Tibial nerve (tissue), 4 donors: ENCODE measurements around the gene CNPY1. TPM values are rescaled to one million over a fixed set of nuclear protein-coding genes. Genes with fewer than 3 reads are reported as not detected.

Experiments used
- DNase-seq, 2 donors: peaks; one replicate each; pipeline ENCODE4 v3.0.0-alpha.2; 2019; ENCODE audit warnings: low spot score in 2 of 2
- H3K27ac ChIP-seq, 4 donors: fragments of 200-600 bp; sonication (generic) in 3 of 4; one replicate each; pipeline ENCODE4 v1.5.1; 2017 to 2019; ENCODE audit warnings: mild to moderate bottlenecking in 1 of 4
- H3K27me3 ChIP-seq, 2 donors: fragments of 200-600 bp; sonication (generic) in 1 of 2; one replicate each; pipeline versions ENCODE4 v1.5.1 to v1.6.0; 2017 to 2019
- H3K36me3 ChIP-seq, 3 donors: fragments of 200-600 bp; sonication (generic); one replicate each; pipeline ENCODE4 v1.5.1; 2018 to 2019
- H3K4me1 ChIP-seq, 4 donors: fragments of 200-600 bp; sonication (generic) in 3 of 4; one replicate each; pipeline ENCODE4 v1.5.1; 2017 to 2019
- H3K4me3 ChIP-seq, 4 donors: fragments of 200-600 bp; sonication (generic) in 3 of 4; one replicate each; pipeline ENCODE4 v1.5.1; 2017 to 2019; ENCODE audit warnings: mild to moderate bottlenecking in 1 of 4, moderate library complexity in 1 of 4
- H3K9me3 ChIP-seq, 4 donors: fragments of 200-600 bp; sonication (generic) in 3 of 4; one replicate each; pipeline ENCODE4 v1.5.1; 2017 to 2019
- CTCF ChIP-seq, 5 experiments: fragments of 200-600 bp in 3 of 5; fragments of 450-650 bp in 2 of 5; sonication (generic) in 3 of 5; IDR thresholded peaks; one replicate each; pipeline ENCODE4 v1.5.1; 2016 to 2019; ENCODE audit warnings: antibody characterized with exemption in 5 of 5, mild to moderate bottlenecking in 3 of 5, moderate library complexity in 2 of 5
- EP300 ChIP-seq, 2 donors: sonication (generic); formaldehyde crosslinking; IDR thresholded peaks; one replicate each; pipeline ENCODE4 v1.6.1; 2017; ENCODE audit warnings: antibody characterized with exemption in 2 of 2, mild to moderate bottlenecking in 1 of 2
- POLR2A ChIP-seq, 2 donors: fragments of 450-650 bp; IDR thresholded peaks; one replicate each; pipeline ENCODE4 v1.6.1; 2017; ENCODE audit warnings: antibody characterized with exemption in 2 of 2, mild to moderate bottlenecking in 2 of 2, moderate library complexity in 2 of 2
- WGBS, 2 donors: methylation state at CpG; one replicate each; pipeline ENCODE4 v1.1.5; 2018; 5-methylcytosine and 5-hydroxymethylcytosine counted together
- total RNA-seq, 4 donors: library from RNA; depleted of rRNA; stranded (reverse); fragments of >200 nt; gene quantifications; one replicate each; pipeline ENCODE4 v1.1.0, GENCODE V29; 2016

Gene CNPY1
- total RNA-seq, 4 donors from 2014 or later: 0.30 TPM; not detected in 3

DNA sequence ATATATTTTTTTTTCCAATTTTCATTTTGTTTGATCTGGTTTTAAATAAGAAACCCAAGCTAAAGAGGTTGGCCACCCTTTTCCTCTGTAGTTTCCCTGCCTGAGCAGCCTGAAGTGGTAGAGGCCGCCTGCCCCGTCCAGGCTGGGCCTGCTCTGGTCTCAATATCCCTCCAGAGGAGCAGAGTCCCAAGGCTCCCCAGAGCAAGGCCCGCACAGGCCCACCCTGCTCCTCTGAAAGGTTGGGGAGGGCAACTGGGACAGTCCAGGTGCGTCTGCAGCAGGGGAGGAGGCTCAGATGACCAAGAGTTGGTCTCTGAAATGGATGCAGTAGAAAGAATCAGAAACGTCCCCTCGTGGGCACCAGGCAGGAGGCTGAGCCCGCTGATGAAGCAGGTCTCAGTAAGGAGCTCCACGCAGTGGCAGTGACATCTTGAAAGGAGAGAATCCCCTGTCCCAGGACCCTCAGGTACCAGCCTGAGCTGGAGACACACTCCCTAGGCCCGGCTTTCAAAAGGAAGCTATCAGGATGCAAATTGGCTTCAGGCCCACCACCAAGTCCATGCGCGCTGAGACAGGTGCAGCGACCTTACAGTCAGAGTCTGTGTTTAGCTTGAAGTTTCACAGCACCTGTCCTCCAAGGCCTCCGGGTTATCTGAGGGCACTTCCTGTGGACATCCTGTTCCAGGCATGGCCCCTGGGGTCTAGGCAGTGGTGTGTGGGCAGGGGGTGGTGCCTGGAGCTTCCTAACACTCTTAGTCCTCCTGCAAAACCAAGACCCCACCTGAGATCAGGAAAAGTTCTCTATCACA lies 50.7 kb downstream of the CNPY1 start:
- Histone ChIP-seq H3K9me3 (no peaks in the 10 kb centered on the region), H3K4me1 (peaks cover 0 to 9% (median 0%) of the 10 kb centered on the region in 4 donors), H3K4me3 (no peak overlapping the region), H3K36me3 (no peaks in the 10 kb centered on the region), H3K27ac (no peak overlapping the region), H3K27me3 (peaks cover 0 to 43% of the 10 kb centered on the region in 2 donors)
- DNase-seq: no peak
- 85 to 90% methylated on average over 13 of the region's 13 CpGs for WGBS, 2 donors
- TF ChIP-seq EP300 (IDR thresholded peaks at IDR 0.05): no peak
- no peak for TF ChIP-seq CTCF (IDR thresholded peaks at IDR 0.05)
- no peak for TF ChIP-seq POLR2A (IDR thresholded peaks at IDR 0.05)

DNA sequence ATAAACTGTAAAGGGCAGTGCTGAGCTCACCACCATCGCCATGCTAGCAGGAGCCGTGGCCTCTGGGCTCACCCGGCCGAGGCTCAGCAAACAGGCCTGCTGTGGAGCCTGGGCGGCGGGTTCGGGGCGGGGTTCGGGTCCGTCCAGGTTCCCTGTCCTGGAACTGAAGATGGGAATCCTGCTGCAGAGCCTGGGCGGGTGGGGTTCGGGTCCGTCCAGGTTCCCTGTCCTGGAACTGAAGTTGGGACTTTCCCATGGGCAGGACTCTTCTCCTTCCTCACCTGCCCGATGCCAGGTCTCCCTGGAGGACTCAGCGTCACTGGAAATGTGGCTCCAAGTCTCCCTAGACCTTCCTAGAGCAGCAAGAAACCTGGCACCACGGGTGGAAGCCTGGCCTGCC lies 51.8 kb downstream of the CNPY1 start:
- peaks cover 0 to 13% (median 0%) of the 10 kb centered on the region in 4 donors for H3K4me1 ChIP-seq
- TF ChIP-seq CTCF (IDR thresholded peaks at IDR 0.05) (no peak), EP300 (IDR thresholded peaks at IDR 0.05) (no peak), POLR2A (IDR thresholded peaks at IDR 0.05) (no peak)
- WGBS, 2 donors: 88% methylated on average over 3 to 16 of the region's 16 CpGs

GRCh38 chr7:155493744-155494538 lies 52.4 kb downstream of the CNPY1 start:
- H3K4me1 ChIP-seq: peaks cover 0 to 13% (median 0%) of the 10 kb centered on the region in 4 donors
- 78 to 83% methylated on average over 17 to 33 of the region's 33 CpGs for WGBS, 2 donors
- H3K4me3 ChIP-seq: no peak overlapping the region
- no peak overlapping the region for H3K27ac ChIP-seq
- TF ChIP-seq CTCF (IDR thresholded peaks at IDR 0.05): no peak
- no peak for TF ChIP-seq EP300 (IDR thresholded peaks at IDR 0.05)
- no peak for TF ChIP-seq POLR2A (IDR thresholded peaks at IDR 0.05)
- H3K27me3 ChIP-seq: peaks cover 0 to 43% of the 10 kb centered on the region in 2 donors
- H3K36me3 ChIP-seq: no peaks in the 10 kb centered on the region
- H3K9me3 ChIP-seq: no peaks in the 10 kb centered on the region
- DNase-seq: no peak

More for the DNA sequence above, 51.8 kb downstream of the CNPY1 start:
- Histone ChIP-seq H3K9me3 (no peaks in the 10 kb centered on the region), H3K4me3 (no peak overlapping the region), H3K27ac (no peak overlapping the region), H3K36me3 (no peaks in the 10 kb centered on the region), H3K27me3 (peaks cover 0 to 40% of the 10 kb centered on the region in 2 donors)
- DNase-seq: no peak

DNA sequence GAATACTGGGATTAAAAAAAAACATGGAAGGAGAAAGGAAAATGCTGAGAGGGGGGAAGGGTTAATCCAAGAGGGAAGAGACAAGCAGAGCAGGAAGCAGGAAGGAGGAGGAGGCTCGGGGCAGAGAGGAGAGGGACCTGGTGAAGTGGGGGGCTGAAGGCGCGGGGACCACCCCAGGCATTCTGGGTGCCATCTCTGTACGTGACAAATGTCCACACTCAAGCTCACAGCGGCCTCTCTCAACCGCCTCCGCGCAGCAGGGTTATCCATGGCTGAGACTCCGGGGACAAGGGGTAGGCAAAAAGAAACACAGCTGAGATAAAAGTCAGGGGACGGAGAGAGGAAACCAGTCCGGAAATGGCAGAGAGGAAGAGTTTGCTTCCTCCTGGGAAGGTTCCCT lies 54.5 kb downstream of the CNPY1 start:
- Histone ChIP-seq H3K4me1 (peaks cover 0 to 13% (median 0%) of the 10 kb centered on the region in 4 donors), H3K9me3 (no peaks in the 10 kb centered on the region), H3K27ac (no peak overlapping the region), H3K36me3 (no peaks in the 10 kb centered on the region), H3K4me3 (no peak overlapping the region), H3K27me3 (peaks cover 0 to 33% of the 10 kb centered on the region in 2 donors)
- DNase-seq: no peak
- no peak for TF ChIP-seq EP300 (IDR thresholded peaks at IDR 0.05)
- WGBS, 2 donors: 63 to 80% methylated on average over 11 of the region's 11 CpGs

- Histone ChIP-seq H3K36me3 (no peaks in the 10 kb centered on the region), H3K27ac (peak overlapping the region in 1 of 4 donors; percentile 17), H3K4me3 (peak overlapping the region; percentile 7 to 51 (median 26)), H3K27me3 (peaks cover 0 to 33% of the 10 kb centered on the region in 2 donors), H3K4me1 (peaks cover 0 to 13% (median 0%) of the 10 kb centered on the region in 4 donors), H3K9me3 (no peaks in the 10 kb centered on the region)
- TF ChIP-seq CTCF (IDR thresholded peaks at IDR 0.05): no peak
- no peak for TF ChIP-seq EP300 (IDR thresholded peaks at IDR 0.05)
- TF ChIP-seq POLR2A (IDR thresholded peaks at IDR 0.05): no peak
- WGBS, 2 donors: 31 to 41% methylated on average over 47 of the region's 47 CpGs
- DNase-seq: peak in 1 of 2 donors; percentile 9
Measured at GRCh38 chr7:155490697-155491628, 55.4 kb downstream of the CNPY1 start.
